GM19025 (cell line): ENCODE results near the gene CDKN1A.
A peak's percentile ranks its signal among the peaks of the same experiment; 100 is the strongest.

Experiments used
- ATAC-seq: cut with Tn5 transposase; IDR thresholded peaks from one replicate; pipeline ENCODE4 v1.9.1; 2021; ENCODE audit warnings: mild to moderate bottlenecking, low read depth, moderate library complexity; ENCODE audit not compliant: unreplicated experiment

CDKN1A gene

DNA sequence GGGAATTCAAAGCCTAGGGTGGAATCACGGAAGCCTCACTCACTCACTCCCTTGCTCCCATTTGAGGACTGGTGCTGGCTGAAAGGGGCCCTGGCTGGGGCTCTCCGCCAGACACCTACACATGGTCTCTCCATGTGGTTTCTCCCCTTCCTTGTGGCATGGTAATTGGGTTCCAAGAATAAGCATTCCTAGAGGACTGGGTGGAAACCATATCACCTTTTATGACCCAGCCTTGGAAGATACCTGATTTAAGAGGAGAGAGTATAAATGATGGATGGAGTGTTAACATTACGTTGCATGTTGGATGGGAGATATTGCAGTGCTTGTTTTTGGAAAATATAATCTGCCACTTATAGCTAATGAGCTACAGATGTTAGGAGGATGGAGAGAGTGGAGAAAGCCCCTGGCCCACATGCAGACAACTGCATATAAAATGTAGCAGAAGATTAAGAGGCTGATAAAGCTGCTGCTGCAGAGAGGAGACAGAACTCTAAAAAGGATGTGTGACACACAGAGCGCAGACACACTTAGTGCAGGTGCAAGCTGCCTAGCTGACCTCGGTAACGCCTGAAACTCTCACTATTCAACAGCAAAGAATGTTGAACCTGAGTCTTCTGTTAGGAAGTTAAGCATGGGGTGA, 23.3 kb upstream of the CDKN1A start:
- ATAC-seq: no peak

DNA sequence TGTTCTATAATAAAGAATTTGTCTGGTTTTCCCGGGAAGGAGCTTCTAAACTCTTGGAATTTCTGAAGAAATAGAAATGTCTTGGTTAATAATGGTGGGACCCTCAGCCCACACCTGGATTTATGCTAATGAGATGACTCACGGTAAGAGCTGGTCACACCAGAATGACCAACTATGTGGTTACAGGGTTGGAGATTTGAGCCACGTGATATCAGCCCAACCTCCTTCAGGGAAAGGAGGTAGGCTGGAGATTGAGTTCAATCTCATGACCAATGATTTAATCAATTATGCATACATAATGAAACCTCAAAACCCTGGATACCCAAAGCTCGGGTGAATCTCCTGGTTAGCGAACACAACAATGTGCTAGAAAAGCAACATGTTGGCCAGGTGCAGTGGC, 22.1 kb upstream of the CDKN1A start:
- ATAC-seq: no peak

DNA sequence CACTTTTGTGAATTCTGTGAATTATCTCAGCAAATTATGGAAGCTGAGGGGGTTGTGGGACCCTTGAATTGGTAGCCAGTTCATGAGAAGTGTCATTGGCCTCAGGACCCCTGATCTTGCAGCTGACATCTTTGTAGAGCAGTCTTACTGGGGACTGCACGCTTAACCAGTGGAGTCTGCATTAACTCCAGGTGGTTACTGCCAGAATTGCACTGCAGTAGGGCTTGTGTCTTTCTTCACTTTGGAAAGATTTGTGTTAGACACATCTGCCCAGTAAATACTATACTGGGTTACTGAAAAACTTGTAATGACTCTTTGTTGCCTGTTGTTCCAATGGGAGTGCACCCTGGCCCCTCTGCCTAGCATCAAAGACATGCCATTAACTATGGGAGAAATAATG, 21.2 kb upstream of the CDKN1A start:
- no peak for ATAC-seq

DNA sequence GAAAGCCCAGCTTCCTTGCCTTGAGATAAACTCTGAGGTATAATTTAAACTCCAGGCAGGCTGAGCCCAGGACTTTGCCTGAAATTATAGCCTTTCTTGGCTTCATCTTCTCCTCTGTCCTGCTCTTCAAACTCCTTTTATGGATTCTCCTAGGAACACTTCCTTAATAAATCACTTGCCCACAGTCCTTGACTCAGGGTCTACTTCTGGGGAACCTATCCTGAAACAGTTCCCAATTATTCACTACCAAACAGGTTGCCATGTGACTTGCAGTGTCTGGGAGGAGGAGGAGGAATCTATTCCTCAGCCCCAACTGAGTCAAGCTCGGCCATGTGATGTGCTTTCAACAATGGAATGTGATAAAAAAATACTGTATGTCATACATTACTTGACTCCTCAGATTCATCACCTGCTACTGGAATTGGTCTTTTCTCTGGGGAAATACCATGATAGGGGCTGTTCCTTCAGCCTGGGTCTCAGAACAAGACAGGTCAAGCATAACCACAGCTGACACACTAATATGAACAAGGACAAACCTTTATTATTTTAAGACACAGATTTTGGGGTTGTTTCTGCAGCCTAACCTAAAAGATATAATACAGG, 20.5 kb upstream of the CDKN1A start:
- ATAC-seq: no peak

DNA sequence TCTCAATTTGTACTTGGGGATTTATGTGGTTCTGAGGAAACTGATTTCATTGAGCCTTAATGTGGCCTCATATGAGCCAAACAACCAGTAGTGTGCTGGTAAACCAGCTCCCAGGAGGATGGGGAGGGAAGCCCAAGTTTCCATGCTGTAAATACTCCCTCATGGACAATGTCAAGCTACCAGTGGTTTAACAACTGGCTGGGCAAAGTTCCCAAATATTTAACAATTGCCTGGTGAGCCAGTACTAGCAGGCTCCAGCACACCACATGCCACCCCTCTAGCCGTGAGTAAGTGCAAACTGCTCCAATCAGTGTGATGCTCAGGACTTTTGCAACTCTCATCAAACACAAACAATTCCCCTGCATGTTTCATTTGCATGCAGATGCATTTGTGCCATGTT, 19.2 kb upstream of the CDKN1A start:
- no peak for ATAC-seq

DNA sequence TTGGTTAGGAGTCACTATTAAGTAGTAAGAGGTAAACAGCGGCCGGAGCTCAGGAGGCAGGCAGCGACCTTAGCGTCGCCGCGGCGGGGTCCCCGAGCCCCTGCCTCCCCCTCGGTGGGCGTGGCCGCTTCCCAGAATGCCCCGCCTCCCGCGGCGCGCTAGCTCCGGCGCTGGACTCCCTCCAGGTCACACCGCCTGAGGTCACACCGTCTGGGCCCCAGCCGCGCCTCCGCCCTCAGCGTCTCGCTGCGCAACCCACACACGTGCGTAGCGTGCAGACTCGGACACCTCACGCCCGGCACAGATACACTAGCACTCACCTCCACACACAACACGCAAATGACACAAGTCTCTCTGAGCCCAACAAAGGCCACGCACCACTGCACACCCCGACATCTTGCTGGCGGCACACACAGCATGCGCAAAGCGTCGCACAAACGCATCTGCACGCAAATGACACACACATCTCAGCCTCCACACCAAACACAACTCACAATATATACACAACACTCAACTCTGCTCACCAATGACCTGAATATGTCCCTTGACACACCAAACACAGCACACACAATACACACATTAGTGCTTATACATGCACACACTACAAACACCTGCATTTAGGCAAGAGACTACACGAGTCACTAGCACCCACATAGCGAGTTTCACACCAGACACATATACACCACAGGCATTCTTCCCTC, 17.6 kb upstream of the CDKN1A start:
- ATAC-seq: no peak

DNA sequence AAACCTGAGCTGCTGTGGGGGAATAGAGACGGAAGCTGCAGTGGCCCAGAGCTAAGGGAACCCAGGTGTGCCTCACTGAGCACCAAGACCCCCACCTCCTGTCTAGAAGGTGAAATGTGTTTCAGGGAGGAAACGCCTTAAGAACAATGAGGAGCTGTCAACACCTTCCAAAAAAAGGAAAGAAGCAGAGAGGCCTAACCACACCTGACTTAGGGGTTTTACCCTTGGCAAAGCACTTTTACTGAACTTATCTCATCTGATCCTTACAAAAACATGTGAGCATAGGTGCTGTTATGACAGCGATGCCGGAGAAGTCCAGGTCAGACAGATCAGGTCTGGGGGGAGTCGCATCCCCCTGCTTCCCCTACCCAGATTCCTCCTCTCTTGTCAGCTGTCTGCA, 16.1 kb upstream of the CDKN1A start:
- no peak for ATAC-seq

DNA sequence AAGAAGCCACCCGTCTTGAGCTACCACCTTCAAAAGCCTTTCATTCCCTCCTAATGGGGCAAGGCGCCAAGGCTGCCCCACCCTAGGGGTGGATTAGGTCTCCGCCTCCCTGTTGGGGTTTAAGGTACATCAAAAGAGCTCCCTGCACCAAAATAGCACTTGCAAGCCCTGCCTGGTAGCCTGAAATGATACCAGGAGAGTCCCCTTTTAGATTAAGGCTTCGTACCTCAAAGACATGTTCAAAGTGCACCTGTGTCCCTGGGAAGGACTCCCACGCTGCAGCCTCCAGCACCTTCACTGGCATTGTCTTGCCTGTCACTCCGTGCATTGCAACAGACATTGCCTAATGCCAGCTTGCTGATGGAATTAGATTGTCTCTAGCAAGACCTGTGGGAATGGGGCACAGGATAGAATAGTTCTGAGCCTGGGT, 15.7 kb upstream of the CDKN1A start:
- ATAC-seq: no peak

DNA sequence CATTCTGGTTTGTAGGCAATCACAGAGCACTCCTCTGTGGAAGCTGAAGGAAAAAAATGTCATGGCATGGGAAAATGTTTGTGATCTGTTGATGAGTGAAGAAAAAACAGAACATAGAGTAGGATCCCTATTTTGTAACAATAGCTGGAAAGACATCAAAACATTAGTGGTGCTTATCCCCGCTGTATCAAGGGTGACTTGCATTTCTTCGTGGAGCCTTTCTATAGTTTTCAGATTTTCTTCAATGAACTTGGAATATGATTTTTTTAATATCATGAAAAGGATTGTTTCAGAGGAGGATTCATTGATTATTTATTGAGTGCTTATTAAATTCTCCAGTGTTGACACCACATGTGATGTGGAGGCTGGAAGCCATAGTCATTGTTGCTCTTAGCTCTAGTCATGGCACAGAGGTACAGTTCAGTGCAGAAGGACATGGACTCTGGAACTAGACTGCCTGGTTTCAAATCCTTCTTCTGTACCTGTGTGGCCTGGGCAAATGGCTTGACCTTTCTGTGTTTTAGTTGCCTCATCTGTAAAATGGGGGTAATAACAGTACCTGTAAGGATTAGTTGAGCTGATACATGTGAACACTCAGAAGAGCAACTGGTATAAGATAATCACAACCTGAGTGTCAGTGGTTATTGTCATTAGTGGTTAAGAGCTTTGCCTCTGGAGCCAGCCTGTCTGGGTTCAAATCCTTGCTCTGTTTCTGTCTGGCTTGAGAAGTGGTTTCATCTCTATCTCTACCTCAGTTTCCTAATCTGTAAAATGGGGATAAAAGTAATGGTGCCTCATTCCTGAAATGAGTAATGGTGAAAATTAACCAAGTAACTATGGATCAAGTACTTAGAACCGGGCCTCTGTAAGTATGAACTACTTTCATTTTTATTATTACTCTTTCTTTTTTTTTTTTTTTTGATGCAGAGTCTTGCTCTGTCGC, 14.7 kb upstream of the CDKN1A start:
- ATAC-seq: no peak

DNA sequence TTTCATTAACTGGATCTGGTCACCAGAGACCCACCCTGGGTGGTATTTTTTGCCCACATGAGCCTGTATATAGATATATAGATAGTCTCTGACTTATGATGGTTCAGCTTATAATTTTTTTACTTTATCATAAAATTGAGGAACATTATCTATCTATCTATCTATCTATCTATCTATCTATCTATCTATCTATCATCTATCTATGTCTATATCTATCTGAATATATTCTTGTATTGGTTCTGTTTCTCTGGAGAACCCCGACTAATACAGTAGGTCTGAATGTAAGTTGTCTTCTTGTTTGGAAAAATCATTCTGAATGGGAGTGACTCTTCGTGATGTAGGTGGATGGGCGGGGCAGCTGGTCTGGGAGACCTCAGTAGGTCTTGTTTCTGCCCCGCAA, 13.3 kb upstream of the CDKN1A start:
- ATAC-seq: no peak

DNA sequence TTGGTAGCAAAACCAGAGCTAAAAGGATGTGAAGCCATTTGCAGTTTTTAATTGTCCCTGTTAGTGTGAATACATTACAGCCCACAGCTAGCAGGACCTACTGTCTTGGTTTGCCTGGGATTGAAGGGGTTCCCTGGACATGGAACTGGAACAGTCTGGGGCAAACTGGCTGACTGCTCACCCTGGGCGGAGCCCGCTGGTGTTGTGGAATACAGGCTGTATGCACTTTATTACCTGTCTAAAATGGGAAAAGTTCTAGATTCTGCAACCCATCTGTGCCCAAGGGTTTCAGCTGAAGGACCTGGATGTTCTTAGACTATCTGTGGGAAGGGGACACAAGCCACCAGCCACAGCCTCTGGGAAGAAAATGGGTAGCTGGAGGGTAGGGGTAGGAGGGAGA, 12.2 kb upstream of the CDKN1A start:
- ATAC-seq: no peak

DNA sequence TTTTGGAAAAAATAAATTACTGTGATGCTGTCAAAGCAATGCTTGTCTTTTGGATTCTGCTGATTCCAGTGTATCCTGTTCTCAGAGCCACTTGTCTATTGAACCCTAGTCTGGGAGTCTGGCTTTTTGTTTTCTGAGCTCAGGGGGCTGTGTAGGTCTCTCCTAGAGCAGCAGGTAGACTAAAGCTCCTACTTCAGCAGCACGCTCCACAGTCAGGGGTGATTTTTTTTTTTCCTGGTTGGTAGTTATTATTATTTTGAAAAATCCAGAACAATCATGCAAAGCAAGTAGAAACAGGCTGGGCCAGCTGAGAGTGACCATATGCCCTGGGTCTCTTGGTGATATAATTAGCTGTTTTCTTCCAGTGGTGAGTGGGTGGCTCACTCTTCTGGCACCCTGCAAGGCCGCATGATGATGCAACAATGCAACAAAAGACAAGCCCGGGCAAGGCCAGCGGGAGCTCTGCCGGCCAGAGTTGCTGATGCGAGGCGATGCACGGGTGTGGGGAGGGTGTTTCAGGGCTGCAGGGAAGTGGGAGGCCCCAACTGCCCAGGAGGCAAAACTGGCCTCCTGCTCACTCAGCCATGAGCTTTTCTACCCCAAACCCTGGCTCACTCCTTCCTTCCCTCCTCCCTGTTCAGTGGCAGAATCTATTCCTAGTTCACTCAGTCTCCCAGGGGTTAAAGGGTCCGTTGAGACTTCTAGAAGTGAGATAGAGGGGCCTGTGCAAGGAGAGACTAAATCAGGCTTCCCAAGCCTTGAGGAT, 11.5 kb upstream of the CDKN1A start:
- peak; percentile 71 for ATAC-seq

DNA sequence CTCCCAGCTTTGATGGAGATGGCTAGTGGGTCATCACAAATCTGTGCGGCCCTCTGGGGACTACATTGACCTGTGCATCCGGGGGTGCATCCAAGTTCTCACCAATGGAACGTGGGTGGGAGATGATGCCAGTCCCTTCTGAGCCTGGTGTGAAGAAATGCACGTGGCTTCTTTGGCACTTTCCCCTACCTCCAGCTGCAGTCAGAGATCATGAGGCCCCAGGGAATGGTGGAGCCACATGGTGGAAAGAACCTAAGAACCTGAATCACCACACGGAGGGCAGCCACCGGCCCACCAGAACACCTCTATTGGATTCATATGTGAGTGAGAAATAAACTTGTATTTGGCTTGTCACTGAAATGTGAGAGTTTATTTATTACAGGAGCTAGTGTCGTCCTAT, 9.9 kb upstream of the CDKN1A start:
- no peak for ATAC-seq

DNA sequence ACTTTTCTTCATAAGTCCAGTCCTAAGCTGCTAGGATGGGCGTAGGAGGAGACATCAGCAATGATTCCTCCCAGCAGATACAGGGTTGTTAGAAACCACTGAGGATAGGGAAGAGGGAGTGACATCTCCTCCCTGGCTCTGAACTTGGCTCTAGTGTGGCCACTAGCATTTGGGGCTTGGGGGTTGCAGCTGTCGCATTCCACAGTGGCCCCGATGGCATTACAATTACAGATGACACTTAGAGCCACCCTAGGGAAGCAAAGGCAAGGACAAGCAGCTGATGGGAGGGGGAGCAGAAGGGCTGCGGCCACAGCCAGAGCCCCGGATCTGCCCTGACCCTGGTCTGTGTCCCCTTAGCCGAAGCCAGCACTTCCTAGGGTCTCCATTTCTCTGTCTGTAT, 9.5 kb upstream of the CDKN1A start:
- ATAC-seq: no peak

DNA sequence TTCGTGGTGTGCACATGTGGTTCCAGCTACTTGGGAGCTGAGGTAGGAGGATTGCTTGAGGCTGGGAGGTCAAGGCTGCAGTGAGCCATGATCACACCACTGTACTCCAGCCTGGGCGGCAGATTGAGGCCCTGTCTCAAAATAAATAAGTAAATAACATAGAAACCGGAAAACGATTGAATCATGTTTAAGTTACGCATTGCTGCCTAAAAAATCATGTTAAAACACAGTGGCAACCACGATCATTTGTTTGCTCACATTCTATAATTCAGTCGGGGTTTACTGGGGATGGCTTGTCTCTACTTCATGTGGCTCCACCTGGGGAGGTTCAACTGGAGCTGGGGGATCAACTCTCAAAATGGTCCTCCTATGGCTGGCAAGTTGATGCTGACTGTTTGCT, 8.2 kb upstream of the CDKN1A start:
- no peak for ATAC-seq

DNA sequence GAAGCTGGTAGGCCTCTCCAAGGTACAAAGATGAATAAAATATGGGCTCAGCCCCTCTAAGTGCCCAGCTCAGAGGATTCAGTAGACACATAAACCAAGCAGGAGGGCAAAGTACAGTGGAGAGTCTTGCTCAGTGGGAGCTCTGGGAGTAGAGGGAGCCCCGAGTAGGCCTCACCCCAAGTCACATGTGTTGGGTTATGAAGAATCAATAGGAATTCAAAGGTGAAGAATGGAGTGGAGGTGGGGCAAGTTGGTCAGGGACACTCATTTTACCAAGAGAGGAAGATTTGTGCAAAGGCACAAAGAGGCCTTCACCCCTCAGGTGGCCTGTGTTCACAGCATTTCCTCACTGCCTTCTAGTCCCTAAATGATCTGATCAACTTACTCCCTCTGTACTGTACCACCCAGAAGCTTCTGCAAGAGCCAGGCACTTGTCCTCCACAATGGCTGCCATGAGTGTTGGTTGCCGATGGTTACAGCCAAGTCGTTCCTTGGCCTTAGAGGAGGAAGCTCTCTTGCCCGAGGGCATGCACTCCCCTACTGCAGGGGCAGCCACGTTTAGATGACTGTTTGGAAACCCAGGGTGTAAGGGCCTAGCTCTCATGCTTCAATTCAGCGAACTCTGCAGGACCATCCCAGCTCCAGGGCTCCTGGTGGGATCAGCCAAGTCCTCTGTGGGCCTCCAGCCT, 6.7 kb upstream of the CDKN1A start:
- ATAC-seq: no peak

DNA sequence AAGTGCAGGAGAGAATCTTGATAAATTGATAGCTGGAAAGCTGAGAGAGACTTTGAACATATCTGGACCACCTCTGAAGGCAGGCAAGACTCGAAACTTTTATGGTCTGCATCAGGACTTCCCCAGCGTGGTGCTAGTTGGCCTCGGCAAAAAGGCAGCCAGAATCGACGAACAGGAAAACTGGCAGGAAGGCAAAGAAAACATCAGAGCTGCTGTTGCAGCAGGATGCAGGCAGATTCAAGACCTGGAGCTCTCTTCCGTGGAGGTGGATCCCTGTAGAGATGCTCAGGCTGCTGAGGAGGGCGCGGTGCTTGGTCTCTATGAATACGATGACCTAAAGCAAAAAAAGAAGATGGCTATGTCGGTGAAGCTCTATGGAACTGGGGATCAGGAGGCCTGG, 4.6 kb upstream of the CDKN1A start:
- no peak for ATAC-seq

DNA sequence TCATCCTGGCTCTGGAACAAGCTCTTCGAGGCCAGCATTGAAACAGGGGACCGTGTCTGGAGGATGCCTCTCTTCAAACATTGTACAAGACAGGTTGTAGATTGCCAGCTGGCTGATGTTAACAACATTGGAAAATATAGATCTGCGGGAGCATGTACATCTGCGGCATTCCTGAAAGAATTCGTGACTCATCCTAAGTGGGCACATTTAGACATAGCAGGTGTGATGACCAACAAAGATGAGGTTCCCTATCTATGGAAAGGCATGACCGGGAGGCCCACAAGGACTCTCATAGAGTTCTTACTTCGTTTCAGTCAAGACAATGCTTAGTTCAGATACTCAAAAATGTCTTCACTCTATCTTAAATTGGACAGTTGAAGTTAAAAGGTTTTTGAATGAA, 3.6 kb upstream of the CDKN1A start:
- ATAC-seq: no peak

DNA sequence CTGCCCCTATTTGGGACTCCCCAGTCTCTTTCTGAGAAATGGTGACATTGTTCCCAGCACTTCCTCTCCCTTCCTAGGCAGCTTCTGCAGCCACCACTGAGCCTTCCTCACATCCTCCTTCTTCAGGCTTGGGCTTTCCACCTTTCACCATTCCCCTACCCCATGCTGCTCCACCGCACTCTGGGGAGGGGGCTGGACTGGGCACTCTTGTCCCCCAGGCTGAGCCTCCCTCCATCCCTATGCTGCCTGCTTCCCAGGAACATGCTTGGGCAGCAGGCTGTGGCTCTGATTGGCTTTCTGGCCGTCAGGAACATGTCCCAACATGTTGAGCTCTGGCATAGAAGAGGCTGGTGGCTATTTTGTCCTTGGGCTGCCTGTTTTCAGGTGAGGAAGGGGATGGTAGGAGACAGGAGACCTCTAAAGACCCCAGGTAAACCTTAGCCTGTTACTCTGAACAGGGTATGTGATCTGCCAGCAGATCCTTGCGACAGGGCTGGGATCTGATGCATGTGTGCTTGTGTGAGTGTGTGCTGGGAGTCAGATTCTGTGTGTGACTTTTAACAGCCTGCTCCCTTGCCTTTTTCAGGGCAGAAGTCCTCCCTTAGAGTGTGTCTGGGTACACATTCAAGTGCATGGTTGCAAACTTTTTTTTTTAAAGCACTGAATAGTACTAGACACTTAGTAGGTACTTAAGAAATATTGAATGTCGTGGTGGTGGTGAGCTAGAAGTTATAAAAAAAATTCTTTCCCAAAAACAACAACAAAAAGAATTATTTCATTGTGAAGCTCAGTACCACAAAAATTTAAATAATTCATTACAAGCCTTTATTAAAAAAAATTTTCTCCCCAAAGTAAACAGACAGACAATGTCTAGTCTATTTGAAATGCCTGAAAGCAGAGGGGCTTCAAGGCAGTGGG, 2.1 kb upstream of the CDKN1A start:
- ATAC-seq: no peak
